Gastrocnemius medialis (tissue), 4 donors: Measurements from ENCODE around the gene RILPL1.

Source experiments
- POLR2A ChIP-seq, 2 donors: fragments of 450-650 bp; IDR thresholded peaks; one replicate each; pipeline ENCODE4 v1.6.1; 2017; ENCODE audit warnings: antibody characterized with exemption in 2 of 2, mild to moderate bottlenecking in 2 of 2, moderate library complexity in 2 of 2
- TF ChIP-seq, protein P1 (sequence below), 5 experiments: fragments of 450-650 bp in 3 of 5; fragments of 200-600 bp in 2 of 5; sonication (generic) in 2 of 5; IDR thresholded peaks in 4 of 5; conservative IDR thresholded peaks in 1 of 5; 1 replicate in 4 of 5; 2 replicates in 1 of 5; pipeline ENCODE4 v1.5.1; 2016 to 2019; ENCODE audit warnings: antibody characterized with exemption in 5 of 5, mild to moderate bottlenecking in 3 of 5, moderate library complexity in 3 of 5

DNA sequence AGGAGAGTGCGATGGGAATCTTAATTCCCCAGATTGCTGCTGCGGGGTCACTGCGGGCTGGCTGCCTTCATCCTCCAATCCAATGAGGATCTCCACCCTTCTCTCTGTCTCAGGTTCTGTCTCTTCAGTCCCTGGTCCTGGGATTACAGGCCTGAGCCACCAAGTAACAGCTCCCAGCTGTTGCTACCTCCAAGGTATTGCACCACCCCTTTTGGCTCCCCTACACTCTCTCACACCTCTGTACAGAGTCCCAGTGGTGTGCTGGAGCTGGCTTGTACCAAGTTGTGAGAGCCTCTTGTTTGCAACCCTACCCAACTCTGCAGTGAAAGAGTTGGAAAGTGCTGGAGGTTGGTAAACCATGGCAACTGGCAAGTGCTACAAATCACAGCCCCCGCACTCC lies 10.0 kb upstream of the RILPL1 start:
- TF ChIP-seq POLR2A (IDR thresholded peaks at IDR 0.05): no peak
- TF ChIP-seq, protein P1, sequence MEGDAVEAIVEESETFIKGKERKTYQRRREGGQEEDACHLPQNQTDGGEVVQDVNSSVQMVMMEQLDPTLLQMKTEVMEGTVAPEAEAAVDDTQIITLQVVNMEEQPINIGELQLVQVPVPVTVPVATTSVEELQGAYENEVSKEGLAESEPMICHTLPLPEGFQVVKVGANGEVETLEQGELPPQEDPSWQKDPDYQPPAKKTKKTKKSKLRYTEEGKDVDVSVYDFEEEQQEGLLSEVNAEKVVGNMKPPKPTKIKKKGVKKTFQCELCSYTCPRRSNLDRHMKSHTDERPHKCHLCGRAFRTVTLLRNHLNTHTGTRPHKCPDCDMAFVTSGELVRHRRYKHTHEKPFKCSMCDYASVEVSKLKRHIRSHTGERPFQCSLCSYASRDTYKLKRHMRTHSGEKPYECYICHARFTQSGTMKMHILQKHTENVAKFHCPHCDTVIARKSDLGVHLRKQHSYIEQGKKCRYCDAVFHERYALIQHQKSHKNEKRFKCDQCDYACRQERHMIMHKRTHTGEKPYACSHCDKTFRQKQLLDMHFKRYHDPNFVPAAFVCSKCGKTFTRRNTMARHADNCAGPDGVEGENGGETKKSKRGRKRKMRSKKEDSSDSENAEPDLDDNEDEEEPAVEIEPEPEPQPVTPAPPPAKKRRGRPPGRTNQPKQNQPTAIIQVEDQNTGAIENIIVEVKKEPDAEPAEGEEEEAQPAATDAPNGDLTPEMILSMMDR (IDR thresholded peaks at IDR 0.05 in 4 of 5, conservative IDR thresholded peaks at IDR 0.05 in 1 of 5): no peak
